Measurements from ENCODE around the gene FZD4.

FZD4 gene

GRCh38 chr11:86904001-86904400 lies 51.2 kb downstream of the FZD4 start:
- no peak for DNase-seq

- DNase-seq = no peak
These were observed 52.9 kb downstream of the FZD4 start for GRCh38 chr11:86902345-86902744.

- DNase-seq = no peak
These were observed 53.6 kb downstream of the FZD4 start for GRCh38 chr11:86901599-86901998.

GRCh38 chr11:86900162-86900561 lies 55.0 kb downstream of the FZD4 start:
- DNase-seq = no peak

- no peak for DNase-seq
These were observed 56.5 kb downstream of the FZD4 start for GRCh38 chr11:86898689-86899088.

- DNase-seq = no peak
These were observed 58.8 kb downstream of the FZD4 start for GRCh38 chr11:86896441-86896841.

Measured in stimulated activated CD8-positive, alpha-beta memory T cell treated with anti-CD3 and anti-CD28 coated beads, Interleukin-4, amount 100 ng/mL, for 48 hours (primary cell).